Mesendoderm (in vitro differentiated cells): ENCODE data around the gene PILRA. TPM values are rescaled to one million over a fixed set of nuclear protein-coding genes. Genes with fewer than 3 reads are reported as not detected.

Source experiments
- small RNA-seq: library from polyadenylated mRNA; stranded (forward); fragments of <200 nt; extraction: miRNeasy Mini kit (QIAGEN cat#:217004); gene quantifications from one replicate; pipeline ENCODE3, GENCODE V24; 2013; ENCODE audit not compliant: insufficient read depth

The PILRA gene

Small RNAs within 50 kb of the gene (small RNA-seq; reads per million reads assigned to genes)
- gene RF00019: not detected
